Measurements from ENCODE around the gene KLHL29. TPM values are rescaled to one million over a fixed set of nuclear protein-coding genes. Genes with fewer than 3 reads are reported as not detected.

KLHL29 gene
- total RNA-seq, 1 experiment from 2014 or later, result 7.7 TPM

- CTCF ChIA-PET, result no interaction called here
- ATAC-seq (no peak), DNase-seq (ENCODE audit: low read depth, low spot score) (no peak)
- Histone ChIP-seq H3K4me1 (ENCODE audit: control insufficient read depth, insufficient read depth, low read length) (no peaks in the 10 kb centered on the region), H3K4me3 (ENCODE audit: low read depth in 2 of 2, low read length in 2 of 2) (no peak overlapping the region), H3K27me3 (ENCODE audit: control insufficient read depth, insufficient read depth, low read length) (no peaks in the 10 kb centered on the region), H3K36me3 (ENCODE audit: control insufficient read depth, insufficient read depth, low read length) (no peaks in the 10 kb centered on the region), H3K9me3 (ENCODE audit: control insufficient read depth, insufficient read depth, low read depth, low read length) (no peaks in the 10 kb centered on the region), H3K27ac (ENCODE audit: low read length) (no peak overlapping the region)
- no peak for TF ChIP-seq CTCF (IDR thresholded peaks at IDR 0.05)
- no peak for TF ChIP-seq SIN3A (IDR thresholded peaks at IDR 0.05; ENCODE audit: borderline replicate concordance, insufficient read depth, low read depth, low read length)
- TF ChIP-seq REST (IDR thresholded peaks at IDR 0.05; ENCODE audit: insufficient read depth in 1 of 2, low read depth in 2 of 2, low read length in 1 of 2), result no peak
- intact Hi-C loops (cut with micrococcal nuclease; ENCODE audit: unreplicated experiment) (no loop called here), in situ Hi-C loops (cut with HindIII; ENCODE audit: low pct_unique_long_range_greater_than_20kb, low sequenced_read_pairs) (no loop called here)
- POLR2A ChIA-PET, result no interaction called here
- no TSS peak for BruUV-seq (replicated peaks)
Measured at GRCh38 chr2:23606196-23606595, 221.2 kb downstream of the KLHL29 start.

GRCh38 chr2:23606968-23607367 lies 222.0 kb downstream of the KLHL29 start:
- TF ChIP-seq REST (IDR thresholded peaks at IDR 0.05; ENCODE audit: insufficient read depth in 1 of 2, low read depth in 2 of 2, low read length in 1 of 2), result no peak
- no peak for TF ChIP-seq CTCF (IDR thresholded peaks at IDR 0.05)
- TF ChIP-seq POLR2AphosphoS5 (IDR thresholded peaks at IDR 0.05; ENCODE audit: low read depth, low read length), result no peak
- no peak for TF ChIP-seq TCF7L2 (IDR thresholded peaks at IDR 0.05; ENCODE audit: low read depth, low read length)
- TF ChIP-seq SIN3A (IDR thresholded peaks at IDR 0.05; ENCODE audit: borderline replicate concordance, insufficient read depth, low read depth, low read length), result no peak
- ATAC-seq, result no peak
- intact Hi-C loops (cut with micrococcal nuclease; ENCODE audit: unreplicated experiment), result no loop called here
- Histone ChIP-seq H3K27ac (ENCODE audit: low read length) (no peak overlapping the region), H3K36me3 (ENCODE audit: control insufficient read depth, insufficient read depth, low read length) (no peaks in the 10 kb centered on the region), H3K4me3 (ENCODE audit: low read depth in 2 of 2, low read length in 2 of 2) (no peak overlapping the region), H3K4me1 (ENCODE audit: control insufficient read depth, insufficient read depth, low read length) (no peaks in the 10 kb centered on the region), H3K27me3 (ENCODE audit: control insufficient read depth, insufficient read depth, low read length) (no peaks in the 10 kb centered on the region), H3K9me3 (ENCODE audit: control insufficient read depth, insufficient read depth, low read depth, low read length) (peaks cover 7% of the 10 kb centered on the region)
- CTCF ChIA-PET, result no interaction called here
- DNase-seq (ENCODE audit: low read depth, low spot score), result no peak
- BruUV-seq (replicated peaks), result no TSS peak
- in situ Hi-C loops (cut with HindIII; ENCODE audit: low pct_unique_long_range_greater_than_20kb, low sequenced_read_pairs), result no loop called here
- POLR2A ChIA-PET, result no interaction called here

All from Panc1 (cell line).